HuH-7 (cell line): ENCODE measurements around the gene DEPDC1.
"Not testable (repeated sequence)": the region's sequence is repeated elsewhere in the genome, so short reads cannot be mapped to it uniquely, and the experiment has no call there.

Experiments
- DNase-seq: peaks from one replicate; pipeline ENCODE4 v3.0.0; 2011; ENCODE audit warnings: low spot score

DEPDC1 gene

GRCh38 chr1:68496680-68497357, at the start of gene DEPDC1:
DEPDC1 (minus strand) TSS chr1:68497082; CDS start chr1:68496999, 83 bp downstream.
- DNase-seq = peak; percentile 90

GRCh38 chr1:68544651-68545050, 47.8 kb upstream of the DEPDC1 start:
- no peak for DNase-seq

GRCh38 chr1:68542586-68542985, 45.7 kb upstream of the DEPDC1 start:
- DNase-seq = no peak

- no peak for DNase-seq
These were observed 42.1 kb upstream of the DEPDC1 start for GRCh38 chr1:68538941-68539340.

GRCh38 chr1:68528243-68528642, 31.4 kb upstream of the DEPDC1 start:
- no peak for DNase-seq

- DNase-seq = no peak
These were observed 28.9 kb upstream of the DEPDC1 start for GRCh38 chr1:68525781-68526180.

- DNase-seq = no peak
These were observed 24.4 kb upstream of the DEPDC1 start for GRCh38 chr1:68521286-68521685.

GRCh38 chr1:68516066-68516465, 19.2 kb upstream of the DEPDC1 start:
- DNase-seq = no peak

GRCh38 chr1:68511254-68511653, 14.4 kb upstream of the DEPDC1 start:
- DNase-seq = no peak

GRCh38 chr1:68506386-68506785, 9.5 kb upstream of the DEPDC1 start:
- no peak for DNase-seq

- no peak for DNase-seq
These were observed 6.2 kb upstream of the DEPDC1 start for GRCh38 chr1:68503085-68503484.

- DNase-seq = no peak
These were observed 446 bp upstream of the DEPDC1 start for GRCh38 chr1:68497358-68497698.

GRCh38 chr1:68495968-68496679, 758 bp downstream of the DEPDC1 start:
- DNase-seq = peak; percentile 6

GRCh38 chr1:68495532-68495931, 1.4 kb downstream of the DEPDC1 start:
- peak; percentile 11 for DNase-seq

- no peak for DNase-seq
These were observed 3.7 kb downstream of the DEPDC1 start for GRCh38 chr1:68493193-68493592.

GRCh38 chr1:68492255-68492654, 4.6 kb downstream of the DEPDC1 start:
- not testable (repeated sequence) for DNase-seq

GRCh38 chr1:68490046-68490651, 6.7 kb downstream of the DEPDC1 start:
- DNase-seq = no peak

- DNase-seq = no peak
These were observed 11.4 kb downstream of the DEPDC1 start for GRCh38 chr1:68485431-68486022.

GRCh38 chr1:68484618-68485017, 12.3 kb downstream of the DEPDC1 start:
- no peak for DNase-seq

- no peak for DNase-seq
These were observed 15.8 kb downstream of the DEPDC1 start for GRCh38 chr1:68481041-68481440.

- DNase-seq = no peak
These were observed 17.4 kb downstream of the DEPDC1 start for GRCh38 chr1:68479501-68479900.

- no peak for DNase-seq
These were observed 18.2 kb downstream of the DEPDC1 start for GRCh38 chr1:68478662-68479061.

- not testable (repeated sequence) for DNase-seq
These were observed 20.3 kb downstream of the DEPDC1 start for GRCh38 chr1:68476626-68477025.
